K562 (cell line): ENCODE data around the gene ATF6B. TPM values are rescaled to one million over a fixed set of nuclear protein-coding genes. Genes with fewer than 3 reads are reported as not detected.

ENCODE experiments used
- ATF4 ChIP-seq: fragments of 450-650 bp; formaldehyde crosslinking; IDR thresholded peaks from 2 replicates; pipeline ENCODE4 v1.4.0; 2022; ENCODE audit warnings: mild to moderate bottlenecking, moderate library complexity
- CREBBP ChIP-seq: IDR thresholded peaks from one replicate; pipeline ENCODE4 v1.6.1; 2012; ENCODE audit warnings: low read depth, mild to moderate bottlenecking, control low read depth, inconsistent platforms, low read length
- ETS2 ChIP-seq: IDR thresholded peaks from 2 replicates; pipeline ENCODE4 v1.6.1; 2016; ENCODE audit warnings: borderline replicate concordance, missing genetic modification characterization, mild to moderate bottlenecking, moderate library complexity, missing compliant biosample characterization; ENCODE audit not compliant: poor library complexity, severe bottlenecking
- GABPB2 ChIP-seq: fragments of 250-450 bp; sonication (Bioruptor Pico); conservative IDR thresholded peaks from 2 replicates; pipeline ENCODE4 v1.5.1; 2021; ENCODE audit warnings: mild to moderate bottlenecking
- HMGXB4 ChIP-seq: sonication (generic); formaldehyde crosslinking; IDR thresholded peaks from 2 replicates; pipeline ENCODE4 v1.8.1; 2023; ENCODE audit warnings: mild to moderate bottlenecking, missing genetic modification reagents
- HNRNPUL1 ChIP-seq: fragments of 200-400 bp; formaldehyde crosslinking; IDR thresholded peaks from 2 replicates; pipeline ENCODE4 v1.6.1; 2017; ENCODE audit warnings: low read length
- IFI16 ChIP-seq: fragments of 250-450 bp; sonication (Bioruptor Pico); IDR thresholded peaks from 2 replicates; pipeline ENCODE4 v2.1.2; 2022; ENCODE audit warnings: mild to moderate bottlenecking, inconsistent platforms
- JUND ChIP-seq, 2 experiments: IDR thresholded peaks; 2 replicates in 1 of 2; 3 replicates in 1 of 2; pipeline ENCODE4 v1.6.1; 2011; ENCODE audit warnings: borderline replicate concordance in 2 of 2, low read depth in 2 of 2, low read length in 2 of 2, improper control_type of control experiment in 1 of 2, missing biosample characterization in 1 of 2, missing genetic modification characterization in 1 of 2, missing genetic modification reagents in 1 of 2
- MCM2 ChIP-seq: fragments of 450-650 bp; IDR thresholded peaks from 2 replicates; pipeline ENCODE4 v1.6.1; 2017; ENCODE audit warnings: low read depth, mild to moderate bottlenecking
- PATZ1 ChIP-seq: fragments of 250-450 bp; sonication (Bioruptor Pico); IDR thresholded peaks from 2 replicates; pipeline ENCODE4 v1.5.0; 2020; ENCODE audit warnings: mild to moderate bottlenecking, borderline replicate concordance
- PKNOX1 ChIP-seq: fragments of 450-650 bp; IDR thresholded peaks from 2 replicates; pipeline ENCODE4 v1.6.1; 2016
- PML ChIP-seq: IDR thresholded peaks from 2 replicates; pipeline ENCODE4 v1.6.1; 2012; ENCODE audit warnings: low read length, inconsistent platforms
- RFX5 ChIP-seq: IDR thresholded peaks from 2 replicates; pipeline ENCODE4 v1.6.1; 2011; ENCODE audit warnings: low read depth, mild to moderate bottlenecking, improper control_type of control experiment, low read length
- TCF7 ChIP-seq: sonication (generic); IDR thresholded peaks from 2 replicates; pipeline ENCODE4 v1.6.1; 2016; ENCODE audit warnings: antibody characterized with exemption, borderline replicate concordance
- THRAP3 ChIP-seq: fragments of 450-650 bp; IDR thresholded peaks from 2 replicates; pipeline ENCODE4 v1.6.1; 2016; ENCODE audit warnings: mild to moderate bottlenecking, inconsistent platforms, borderline replicate concordance
- WHSC1 ChIP-seq: IDR thresholded peaks from one replicate; pipeline ENCODE4 v1.6.1; 2012; ENCODE audit warnings: low read length, control low read depth, inconsistent platforms
- ZC3H11A ChIP-seq: IDR thresholded peaks from 2 replicates; pipeline ENCODE4 v1.6.1; 2012; ENCODE audit warnings: low read depth, low read length, improper control_type of control experiment
- ZFP36 ChIP-seq: fragments of 150-350 bp; IDR thresholded peaks from 2 replicates; pipeline ENCODE4 v1.6.1; 2018; ENCODE audit warnings: low read length, low read depth; ENCODE audit not compliant: partially characterized antibody
- ZNF445 ChIP-seq: fragments of 250-450 bp; sonication (Bioruptor Pico); IDR thresholded peaks from 2 replicates; pipeline ENCODE4 v1.4.0; 2020; ENCODE audit warnings: low read depth, mild to moderate bottlenecking, moderate library complexity
- ZNF655 ChIP-seq: fragments of 250-450 bp; sonication (Bioruptor Pico); IDR thresholded peaks from 2 replicates; pipeline ENCODE4 v1.5.0; 2021
- ZNF764 ChIP-seq: fragments of 250-450 bp; sonication (Bioruptor Pico); IDR thresholded peaks from 2 replicates; pipeline ENCODE4 v1.4.0; 2020; ENCODE audit warnings: low read depth, mild to moderate bottlenecking, moderate library complexity
- ZNF830 ChIP-seq: fragments of 250-450 bp; sonication (Bioruptor Pico); IDR thresholded peaks from 2 replicates; pipeline ENCODE4 v1.5.0; 2021; ENCODE audit warnings: mild to moderate bottlenecking
- polyA plus RNA-seq, 8 experiments: library from polyadenylated mRNA; depleted of rRNA in 4 of 8; stranded (reverse) in 5 of 8; unstranded in 3 of 8; fragments of >200 nt; fragmentation: Nextera tagmentation in 2 of 8; fragmentation: Illumina TruSeq in 1 of 8; extraction: Ambion mirVana in 2 of 8; extraction: Trizol in 1 of 8; gene quantifications; 2 replicates each; pipeline versions ENCODE4 v1.2.1 to v1.2.3, GENCODE V29; 2011 to 2014; ENCODE audit warnings: inconsistent platforms in 1 of 8, missing spikeins in 1 of 8
- total RNA-seq, 7 experiments: library from RNA; depleted of rRNA in 6 of 7; stranded (reverse); fragments of >200 nt in 6 of 7; fragmentation: Illumina TruSeq in 2 of 7; extraction: Trizol in 2 of 7; gene quantifications; 2 replicates each; pipeline versions ENCODE4 v1.2.1 to v1.2.3, GENCODE V29; 2011 to 2021; ENCODE audit warnings: low replicate concordance in 1 of 7

Gene ATF6B
- total and polyA plus RNA-seq, 9 of the 15 experiments (the other 6 are each of a cell fraction or from before 2014, with no cell fraction given), result 20.7 to 131 (median 31.7) TPM

- TF ChIP-seq PML, result peak; percentile 99
- no peak for TF ChIP-seq IFI16
- peak; percentile 61; the same call in 1 of the 2 replicates for TF ChIP-seq JUND (IDR thresholded peaks at IDR 0.05; ENCODE audit: borderline replicate concordance, low read depth, low read length)
- TF ChIP-seq JUND (tag; IDR thresholded peaks at IDR 0.05; ENCODE audit: borderline replicate concordance, low read depth, low read length), result no peak; the same call in 2 of the 3 replicates
- 0 out of 2 replicates have a peak, but pooled peaks have one; percentile 54 for TF ChIP-seq ZNF445
- TF ChIP-seq ETS2 (tag), result no peak
- TF ChIP-seq THRAP3, result no peak; the same call in 1 of the 2 replicates
- TF ChIP-seq MCM2, result no peak
- no peak for TF ChIP-seq ZNF655 (CRISPR knock-in tag)
- no peak for TF ChIP-seq ZNF830 (CRISPR knock-in tag)
- TF ChIP-seq PATZ1 (CRISPR knock-in tag), result no peak
- TF ChIP-seq TCF7, result peak; percentile 81; the same call in 1 of the 2 replicates
- TF ChIP-seq HMGXB4, result no peak
- TF ChIP-seq ZFP36, result no peak
- TF ChIP-seq RFX5, result no peak
- TF ChIP-seq HNRNPUL1, result no peak
- no peak for TF ChIP-seq WHSC1
- TF ChIP-seq ZC3H11A, result no peak
- peak; percentile 46; the same call in 1 of the 2 replicates for TF ChIP-seq ATF4 (CRISPR knock-in tag)
- no peak for TF ChIP-seq ZNF764 (CRISPR knock-in tag)
- TF ChIP-seq GABPB2 (CRISPR knock-in tag), result no peak
- TF ChIP-seq PKNOX1, result peak; percentile 66; the same call in 1 of the 2 replicates
- no peak for TF ChIP-seq CREBBP
These were observed 3.4 kb upstream of the ATF6B start (continued) for GRCh38 chr6:32131439-32131948.
